Myocyte (in vitro differentiated cells): ENCODE measurements around the gene TRIM10. TPM values are rescaled to one million over a fixed set of nuclear protein-coding genes. Genes with fewer than 3 reads are reported as not detected.

Source experiments
- DNase-seq: peaks from one replicate; pipeline ENCODE4 v3.0.0-alpha.2; 2012; ENCODE audit warnings: low read depth
- polyA plus RNA-seq: library from polyadenylated mRNA; unstranded; fragments of >200 nt; gene quantifications from one replicate; pipeline ENCODE4 v1.2.1, GENCODE V29; 2012; ENCODE audit warnings: missing spikeins
- total RNA-seq: library from RNA; depleted of rRNA; stranded (reverse); fragments of >200 nt; gene quantifications from 2 replicates; pipeline ENCODE4 v1.2.3, GENCODE V29; 2014

The TRIM10 gene
- not detected in 2 replicates for total RNA-seq
- polyA plus RNA-seq = not detected

GRCh38 chr6:30160785-30161531 is at the start of gene TRIM10:
TRIM10 (minus strand) TSS chr6:30161211; CDS start chr6:30160858, 353 bp downstream.
- DNase-seq = no peak

GRCh38 chr6:30207619-30208295 is 46.7 kb upstream of the TRIM10 start:
- no peak for DNase-seq

- no peak for DNase-seq
Measured at GRCh38 chr6:30206799-30207618, 46.0 kb upstream of the TRIM10 start.

- DNase-seq = peak; percentile 77
Measured at GRCh38 chr6:30206152-30206551, 45.1 kb upstream of the TRIM10 start.

GRCh38 chr6:30204116-30204515 is 43.1 kb upstream of the TRIM10 start:
- DNase-seq = no peak

GRCh38 chr6:30202366-30202765 is 41.4 kb upstream of the TRIM10 start:
- no peak for DNase-seq

- DNase-seq = no peak
Measured at GRCh38 chr6:30200551-30201281, 39.7 kb upstream of the TRIM10 start.

GRCh38 chr6:30198166-30199084 is 37.4 kb upstream of the TRIM10 start:
- DNase-seq = no peak

- no peak for DNase-seq
Measured at GRCh38 chr6:30196376-30196775, 35.4 kb upstream of the TRIM10 start.

GRCh38 chr6:30195951-30196350 is 34.9 kb upstream of the TRIM10 start:
- peak; percentile 63 for DNase-seq

- DNase-seq = peak; percentile 59
Measured at GRCh38 chr6:30194797-30195690, 34.0 kb upstream of the TRIM10 start.

- DNase-seq = no peak
Measured at GRCh38 chr6:30192076-30192475, 31.1 kb upstream of the TRIM10 start.

- DNase-seq = no peak
Measured at GRCh38 chr6:30188541-30188940, 27.5 kb upstream of the TRIM10 start.

- DNase-seq = no peak
Measured at GRCh38 chr6:30185846-30186484, 25.0 kb upstream of the TRIM10 start.

GRCh38 chr6:30184417-30185031 is 23.5 kb upstream of the TRIM10 start:
- no peak for DNase-seq

- no peak for DNase-seq
Measured at GRCh38 chr6:30180145-30180544, 19.1 kb upstream of the TRIM10 start.

GRCh38 chr6:30178837-30179236 is 17.8 kb upstream of the TRIM10 start:
- DNase-seq = no peak

- DNase-seq = no peak
Measured at GRCh38 chr6:30175765-30176164, 14.8 kb upstream of the TRIM10 start.
